HepG2 (cell line): ENCODE data around the gene RABGEF1. TPM values are rescaled to one million over a fixed set of nuclear protein-coding genes. Genes with fewer than 3 reads are reported as not detected.

Source experiments
- BORCS8-MEF2B ChIP-seq: sonication (generic); formaldehyde crosslinking; IDR thresholded peaks from 2 replicates; pipeline ENCODE4 v1.8.0; 2022; ENCODE audit warnings: mild to moderate bottlenecking, missing genetic modification reagents
- CBX1 ChIP-seq: IDR thresholded peaks from one replicate; pipeline ENCODE4 v1.6.1; 2016; ENCODE audit warnings: antibody characterized with exemption, low read depth
- DNMT1 ChIP-seq: sonication (generic); formaldehyde crosslinking; IDR thresholded peaks from 2 replicates; pipeline ENCODE4 v1.5.1; 2020; ENCODE audit warnings: mild to moderate bottlenecking, missing genetic modification reagents
- GZF1 ChIP-seq: sonication (generic); formaldehyde crosslinking; IDR thresholded peaks from 2 replicates; pipeline ENCODE4 v1.5.1; 2020; ENCODE audit warnings: mild to moderate bottlenecking, missing genetic modification reagents
- IRF9 ChIP-seq: sonication (generic); formaldehyde crosslinking; IDR thresholded peaks from 2 replicates; pipeline ENCODE4 v1.8.0; 2022; ENCODE audit warnings: missing genetic modification reagents, mild to moderate bottlenecking, borderline replicate concordance
- MNT ChIP-seq: fragments of 450-650 bp; IDR thresholded peaks from 2 replicates; pipeline ENCODE4 v1.6.1; 2016
- NRL ChIP-seq: sonication (generic); formaldehyde crosslinking; IDR thresholded peaks from 2 replicates; pipeline ENCODE4 v1.5.0; 2020; ENCODE audit warnings: missing genetic modification reagents, mild to moderate bottlenecking, moderate library complexity, borderline replicate concordance
- ZBTB20 ChIP-seq: sonication (generic); formaldehyde crosslinking; IDR thresholded peaks from 2 replicates; pipeline ENCODE4 v1.8.1; 2023; ENCODE audit warnings: missing genetic modification reagents, low read depth, mild to moderate bottlenecking, borderline replicate concordance
- ZBTB7A ChIP-seq: sonication (generic); formaldehyde crosslinking; IDR thresholded peaks from 2 replicates; pipeline ENCODE4 v1.8.0; 2022; ENCODE audit warnings: mild to moderate bottlenecking, missing genetic modification reagents
- ZFP36L1 ChIP-seq: sonication (generic); formaldehyde crosslinking; IDR thresholded peaks from 2 replicates; pipeline ENCODE4 v1.8.0; 2022; ENCODE audit warnings: mild to moderate bottlenecking, missing genetic modification reagents, moderate library complexity
- ZFP91 ChIP-seq: sonication (generic); formaldehyde crosslinking; IDR thresholded peaks from 2 replicates; pipeline ENCODE4 v1.9.0; 2022; ENCODE audit warnings: missing genetic modification reagents, mild to moderate bottlenecking, borderline replicate concordance
- ZNF224 ChIP-seq: sonication (generic); formaldehyde crosslinking; IDR thresholded peaks from 2 replicates; pipeline ENCODE4 v1.5.0; 2020; ENCODE audit warnings: mild to moderate bottlenecking, missing genetic modification reagents
- ZNF24 ChIP-seq: fragments of 450-650 bp; IDR thresholded peaks from 2 replicates; pipeline ENCODE4 v1.6.1; 2017; ENCODE audit warnings: antibody characterized with exemption, mild to moderate bottlenecking
- ZNF333 ChIP-seq: sonication (generic); formaldehyde crosslinking; IDR thresholded peaks from 2 replicates; pipeline ENCODE4 v1.4.0; 2020; ENCODE audit warnings: mild to moderate bottlenecking, missing genetic modification reagents, borderline replicate concordance
- ZNF800 ChIP-seq: sonication (generic); formaldehyde crosslinking; IDR thresholded peaks from 2 replicates; pipeline ENCODE4 v1.4.0; 2020; ENCODE audit warnings: missing genetic modification reagents
- ZSCAN22 ChIP-seq: sonication (generic); formaldehyde crosslinking; IDR thresholded peaks from 2 replicates; pipeline ENCODE4 v1.4.0; 2020; ENCODE audit warnings: mild to moderate bottlenecking, missing genetic modification reagents
- ZSCAN29 ChIP-seq: sonication (generic); formaldehyde crosslinking; conservative IDR thresholded peaks from 2 replicates; pipeline ENCODE4 v1.4.0; 2020; ENCODE audit warnings: mild to moderate bottlenecking, missing genetic modification reagents
- polyA plus RNA-seq, 8 experiments: library from polyadenylated mRNA; depleted of rRNA in 3 of 8; stranded (reverse) in 7 of 8; unstranded in 1 of 8; fragments of >200 nt; fragmentation: Illumina TruSeq in 4 of 8; extraction: Trizol in 4 of 8; gene quantifications; 2 replicates each; pipeline versions ENCODE4 v1.2.1 to v1.2.3, GENCODE V29; 2011 to 2016; ENCODE audit warnings: low read depth in 4 of 8, missing spikeins in 1 of 8, mixed read lengths in 1 of 8; ENCODE audit not compliant: insufficient read depth in 1 of 8
- total RNA-seq, 5 experiments: library from RNA; depleted of rRNA; stranded (reverse); fragments of >200 nt; fragmentation: Illumina TruSeq; extraction: Trizol; gene quantifications; 2 replicates each; pipeline ENCODE4 v1.2.3, GENCODE V29; 2016; ENCODE audit warnings: low read depth in 1 of 5
- TF ChIP-seq, protein P1 (sequence below): sonication (generic); formaldehyde crosslinking; IDR thresholded peaks from 2 replicates; pipeline ENCODE4 v1.4.0; 2020; ENCODE audit warnings: missing genetic modification reagents
- TF ChIP-seq, protein P2 (sequence below): sonication (generic); formaldehyde crosslinking; IDR thresholded peaks from 2 replicates; pipeline ENCODE4 v1.8.0; 2022; ENCODE audit warnings: mild to moderate bottlenecking, missing genetic modification reagents, moderate library complexity

The RABGEF1 gene
- total and polyA plus RNA-seq, 2 of the 13 experiments (the other 11 are each of a cell fraction or from before 2014, with no cell fraction given): 22.7 to 35.3 TPM

GRCh38 chr7:66740302-66740979 is at the start of gene RABGEF1 (continued):
- TF ChIP-seq ZNF800 (CRISPR knock-in tag) (no peak), CBX1 (peak; percentile 26), ZFP91 (peak; percentile 77; the same call in 1 of the 2 replicates), ZNF224 (CRISPR knock-in tag) (no peak), ZNF24 (no peak), NRL (CRISPR knock-in tag) (peak; percentile 82), ZBTB7A (no peak; the same call in 1 of the 2 replicates), ZSCAN22 (CRISPR knock-in tag) (peak; percentile 60; the same call in 1 of the 2 replicates), GZF1 (no peak), ZBTB20 (CRISPR knock-in tag) (no peak), ZNF333 (peak; percentile 53; the same call in 1 of the 2 replicates), IRF9 (CRISPR knock-in tag) (no peak; the same call in 1 of the 2 replicates), ZFP36L1 (CRISPR knock-in tag) (peak; percentile 58), ZSCAN29 (CRISPR knock-in tag) (no peak; the same call in 1 of the 2 replicates), BORCS8-MEF2B (CRISPR knock-in tag) (peak; percentile 54; the same call in 1 of the 2 replicates), DNMT1 (no peak), MNT (peak; percentile 27; the same call in 1 of the 2 replicates)
- TF ChIP-seq, protein P1, sequence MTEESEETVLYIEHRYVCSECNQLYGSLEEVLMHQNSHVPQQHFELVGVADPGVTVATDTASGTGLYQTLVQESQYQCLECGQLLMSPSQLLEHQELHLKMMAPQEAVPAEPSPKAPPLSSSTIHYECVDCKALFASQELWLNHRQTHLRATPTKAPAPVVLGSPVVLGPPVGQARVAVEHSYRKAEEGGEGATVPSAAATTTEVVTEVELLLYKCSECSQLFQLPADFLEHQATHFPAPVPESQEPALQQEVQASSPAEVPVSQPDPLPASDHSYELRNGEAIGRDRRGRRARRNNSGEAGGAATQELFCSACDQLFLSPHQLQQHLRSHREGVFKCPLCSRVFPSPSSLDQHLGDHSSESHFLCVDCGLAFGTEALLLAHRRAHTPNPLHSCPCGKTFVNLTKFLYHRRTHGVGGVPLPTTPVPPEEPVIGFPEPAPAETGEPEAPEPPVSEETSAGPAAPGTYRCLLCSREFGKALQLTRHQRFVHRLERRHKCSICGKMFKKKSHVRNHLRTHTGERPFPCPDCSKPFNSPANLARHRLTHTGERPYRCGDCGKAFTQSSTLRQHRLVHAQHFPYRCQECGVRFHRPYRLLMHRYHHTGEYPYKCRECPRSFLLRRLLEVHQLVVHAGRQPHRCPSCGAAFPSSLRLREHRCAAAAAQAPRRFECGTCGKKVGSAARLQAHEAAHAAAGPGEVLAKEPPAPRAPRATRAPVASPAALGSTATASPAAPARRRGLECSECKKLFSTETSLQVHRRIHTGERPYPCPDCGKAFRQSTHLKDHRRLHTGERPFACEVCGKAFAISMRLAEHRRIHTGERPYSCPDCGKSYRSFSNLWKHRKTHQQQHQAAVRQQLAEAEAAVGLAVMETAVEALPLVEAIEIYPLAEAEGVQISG (CRISPR knock-in tag): peak; percentile 86
- TF ChIP-seq, protein P2, sequence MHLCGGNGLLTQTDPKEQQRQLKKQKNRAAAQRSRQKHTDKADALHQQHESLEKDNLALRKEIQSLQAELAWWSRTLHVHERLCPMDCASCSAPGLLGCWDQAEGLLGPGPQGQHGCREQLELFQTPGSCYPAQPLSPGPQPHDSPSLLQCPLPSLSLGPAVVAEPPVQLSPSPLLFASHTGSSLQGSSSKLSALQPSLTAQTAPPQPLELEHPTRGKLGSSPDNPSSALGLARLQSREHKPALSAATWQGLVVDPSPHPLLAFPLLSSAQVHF (CRISPR knock-in tag): 0 out of 2 replicates have a peak, but pooled peaks have one; percentile 7
